Right lobe of liver (tissue), 6 donors: ENCODE results near the gene MYMK. TPM values are rescaled to one million over a fixed set of nuclear protein-coding genes. Genes with fewer than 3 reads are reported as not detected.
A peak's percentile ranks its signal among the peaks of the same experiment; 100 is the strongest.

Source experiments
- ATAC-seq, 4 donors: fragments of 200-7000 bp; cut with Tn5 transposase; one replicate each; pipeline ENCODE4 v1.9.1; 2020; ENCODE audit warnings: mild to moderate bottlenecking in 4 of 4, moderate library complexity in 4 of 4
- DNase-seq, 3 donors: peaks; one replicate each; pipeline ENCODE4 v3.0.0-alpha.2; 2020
- H3K27ac ChIP-seq, 3 donors: fragments of 200-600 bp; one replicate each; pipeline ENCODE4 v1.8.0; 2022
- H3K27me3 ChIP-seq, 2 donors: fragments of 200-600 bp; one replicate each; pipeline ENCODE4 v1.8.0; 2022
- H3K36me3 ChIP-seq, 4 donors: fragments of 200-600 bp; sonication (generic) in 1 of 4; one replicate each; pipeline versions ENCODE4 v1.5.1 to v1.8.0; 2017 to 2022; ENCODE audit warnings: control low read depth in 1 of 4
- H3K4me1 ChIP-seq, 4 donors: fragments of 200-600 bp; sonication (generic) in 1 of 4; one replicate each; pipeline versions ENCODE4 v1.5.1 to v1.8.0; 2017 to 2022; ENCODE audit warnings: control low read depth in 1 of 4
- H3K4me3 ChIP-seq, 3 donors: fragments of 200-600 bp; one replicate each; pipeline ENCODE4 v1.8.0; 2022
- H3K9me3 ChIP-seq, 4 donors: fragments of 200-600 bp; sonication (generic) in 1 of 4; one replicate each; pipeline versions ENCODE4 v1.5.1 to v1.8.0; 2017 to 2022; ENCODE audit warnings: control low read depth in 1 of 4
- POLR2A ChIP-seq: fragments of 450-650 bp; IDR thresholded peaks from one replicate; pipeline ENCODE4 v1.6.1; 2017; ENCODE audit warnings: antibody characterized with exemption, mild to moderate bottlenecking
- WGBS: methylation state at CpG from one replicate; pipeline ENCODE4 v1.1.6; 2018; ENCODE audit warnings: low coverage, low lambda C conversion rate; ENCODE audit not compliant: insufficient coverage; ENCODE audit errors: missing lambda C conversion rate; 5-methylcytosine and 5-hydroxymethylcytosine counted together
- intact Hi-C, 2 donors: fragments of 100-400 bp; cut with DNase I; formaldehyde crosslinking; loops; one replicate each; pipeline versions ENCODE4 v1.11.2 to v1.14.1; 2022
- total RNA-seq, 6 experiments: library from RNA; depleted of rRNA in 2 of 6; stranded (reverse); fragments of >200 nt in 2 of 6; fragmentation: NEBNext Ultra II Directional in 3 of 6; extraction: Animal tissue kit (Norgen Biotek cat#: 25700) in 3 of 6; gene quantifications; one replicate each; pipeline versions ENCODE4 v1.1.0 to v1.2.4, GENCODE V29; 2016 to 2023
- TF ChIP-seq, protein P1 (sequence below), 4 donors: fragments of 200-600 bp in 3 of 4; fragments of 450-650 bp in 1 of 4; IDR thresholded peaks; one replicate each; pipeline versions ENCODE4 v1.5.1 to v1.8.0; 2016 to 2022; ENCODE audit warnings: antibody characterized with exemption in 4 of 4, mild to moderate bottlenecking in 2 of 4
- donor health status: DM: no; HTN: yes; CAD: no.
- donor health status: DM: no; HTN: no; CAD: no.
- donor health status: DM: no; HTN: no; CAD: no.
- donor health status: DM: no; HTN: yes; CAD: no.
- donor health status: DM: no; HTN: yes; CAD: no.

MYMK gene
- total RNA-seq, 6 experiments from 2014 or later: not detected

DNA sequence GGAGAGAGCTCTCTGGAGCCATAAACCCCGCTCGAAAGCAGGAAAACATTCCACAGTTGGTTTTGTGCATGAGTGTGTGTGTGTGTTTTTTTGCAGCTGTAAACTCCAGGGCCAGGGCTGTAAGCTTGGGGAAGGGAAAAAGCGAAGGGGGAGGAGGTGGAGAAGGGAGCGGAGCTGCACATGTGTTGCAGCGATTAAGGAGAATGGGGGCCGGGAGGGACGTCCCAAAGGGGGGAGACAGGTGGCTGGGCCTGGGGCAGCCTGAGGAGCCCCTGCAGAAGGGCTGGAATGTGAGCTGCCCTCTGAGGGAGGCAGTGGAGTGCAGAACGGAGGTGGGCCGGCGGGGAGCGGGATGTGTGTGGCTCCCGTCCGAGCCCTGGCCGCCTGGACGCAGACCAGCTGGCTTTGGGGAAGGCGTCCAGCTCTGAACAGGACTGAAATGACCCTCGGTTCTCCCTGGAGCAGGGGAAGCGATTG lies 2.7 kb upstream of the MYMK start:
- Histone ChIP-seq H3K9me3 (no peaks in the 10 kb centered on the region), H3K27ac (no peak overlapping the region), H3K36me3 (no peaks in the 10 kb centered on the region), H3K4me1 (peaks cover 0 to 7% (median 3%) of the 10 kb centered on the region in 4 donors), H3K4me3 (no peak overlapping the region), H3K27me3 (no peaks in the 10 kb centered on the region)
- 60% methylated on average over 3 of the region's 18 CpGs for WGBS
- intact Hi-C loops: loop anchor here (10.0 kb wide), 2 partner anchors 57 to 207 kb away; partner anchors contain the start of gene SARDH (in 1 of the 2)
- ATAC-seq: peak in 3 of 4 donors; percentile 48 to 72 (median 62)
- TF ChIP-seq, protein P1, sequence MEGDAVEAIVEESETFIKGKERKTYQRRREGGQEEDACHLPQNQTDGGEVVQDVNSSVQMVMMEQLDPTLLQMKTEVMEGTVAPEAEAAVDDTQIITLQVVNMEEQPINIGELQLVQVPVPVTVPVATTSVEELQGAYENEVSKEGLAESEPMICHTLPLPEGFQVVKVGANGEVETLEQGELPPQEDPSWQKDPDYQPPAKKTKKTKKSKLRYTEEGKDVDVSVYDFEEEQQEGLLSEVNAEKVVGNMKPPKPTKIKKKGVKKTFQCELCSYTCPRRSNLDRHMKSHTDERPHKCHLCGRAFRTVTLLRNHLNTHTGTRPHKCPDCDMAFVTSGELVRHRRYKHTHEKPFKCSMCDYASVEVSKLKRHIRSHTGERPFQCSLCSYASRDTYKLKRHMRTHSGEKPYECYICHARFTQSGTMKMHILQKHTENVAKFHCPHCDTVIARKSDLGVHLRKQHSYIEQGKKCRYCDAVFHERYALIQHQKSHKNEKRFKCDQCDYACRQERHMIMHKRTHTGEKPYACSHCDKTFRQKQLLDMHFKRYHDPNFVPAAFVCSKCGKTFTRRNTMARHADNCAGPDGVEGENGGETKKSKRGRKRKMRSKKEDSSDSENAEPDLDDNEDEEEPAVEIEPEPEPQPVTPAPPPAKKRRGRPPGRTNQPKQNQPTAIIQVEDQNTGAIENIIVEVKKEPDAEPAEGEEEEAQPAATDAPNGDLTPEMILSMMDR (IDR thresholded peaks at IDR 0.05): no peak
- TF ChIP-seq POLR2A: no peak
- peak in 1 of 3 donors; percentile 77 for DNase-seq

DNA sequence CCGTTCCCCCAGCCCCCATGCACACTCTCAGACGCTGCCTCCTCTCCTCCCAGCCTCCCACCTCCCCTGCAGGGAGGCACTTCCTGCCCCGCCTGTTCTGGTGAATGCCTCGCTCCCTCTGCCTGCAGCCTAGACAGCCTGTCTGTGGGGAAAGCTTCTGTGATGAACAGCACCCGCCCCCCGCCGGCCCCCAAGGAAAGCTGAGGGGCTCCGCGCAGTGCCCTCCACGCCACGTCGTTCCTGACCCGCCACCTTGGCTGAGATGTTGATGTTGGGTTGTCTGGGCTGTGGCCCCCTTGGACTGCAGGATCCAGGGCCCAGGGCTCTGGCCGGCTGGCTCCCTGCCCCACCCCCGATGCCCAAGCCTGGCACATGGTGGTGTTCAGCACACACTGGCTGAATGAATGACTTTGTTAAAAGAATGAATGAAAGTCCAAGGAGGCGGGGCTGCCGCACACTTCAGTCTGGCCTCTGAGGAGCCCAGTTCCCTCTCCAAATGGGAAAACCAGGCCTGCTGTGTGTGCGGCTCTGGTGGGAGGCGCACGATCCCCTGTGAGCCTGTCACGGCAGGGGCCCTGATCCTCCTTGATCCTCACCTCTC lies 2.1 kb upstream of the MYMK start:
- DNase-seq (no peak), ATAC-seq (no peak)
- no peak for TF ChIP-seq POLR2A
- TF ChIP-seq, protein P1 (IDR thresholded peaks at IDR 0.05): no peak
- Histone ChIP-seq H3K36me3 (no peaks in the 10 kb centered on the region), H3K27ac (no peak overlapping the region), H3K4me3 (no peak overlapping the region), H3K4me1 (peaks cover 0 to 13% (median 4%) of the 10 kb centered on the region in 4 donors), H3K27me3 (no peaks in the 10 kb centered on the region), H3K9me3 (no peaks in the 10 kb centered on the region)
- intact Hi-C loops: loop anchor here (10.0 kb wide), 2 partner anchors 58 to 208 kb away; partner anchors contain the start of gene SARDH (in 1 of the 2)
- WGBS: 72% methylated on average over 5 of the region's 21 CpGs

DNA sequence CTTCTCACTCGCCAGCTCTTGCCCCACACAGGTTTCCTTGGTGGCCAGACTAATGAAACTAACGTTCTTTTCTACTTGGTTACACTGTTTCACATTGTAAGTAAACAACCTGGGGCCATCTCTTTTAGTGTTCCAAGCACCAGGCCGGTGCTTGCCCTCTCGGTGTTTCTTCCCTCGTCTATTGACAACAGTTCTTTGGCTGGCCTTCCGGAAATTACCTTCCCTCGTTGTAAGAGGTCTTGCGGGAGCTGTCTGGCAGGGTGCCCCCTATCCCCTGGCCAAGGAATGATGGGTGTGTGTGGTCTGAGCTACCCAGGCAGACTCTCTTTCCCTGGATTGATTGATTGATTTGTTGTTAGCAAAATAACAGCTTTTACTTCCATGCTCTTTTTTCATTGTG lies 918 bp upstream of the MYMK start:
- intact Hi-C loops: loop anchor here (10.0 kb wide), 2 partner anchors 59 to 209 kb away; partner anchors contain the start of gene SARDH (in 1 of the 2)
- Histone ChIP-seq H3K27ac (peak overlapping the region in 1 of 3 donors; percentile 16), H3K9me3 (no peaks in the 10 kb centered on the region), H3K4me1 (peaks cover 0 to 20% (median 10%) of the 10 kb centered on the region in 4 donors), H3K36me3 (no peaks in the 10 kb centered on the region), H3K27me3 (no peaks in the 10 kb centered on the region), H3K4me3 (no peak overlapping the region)
- ATAC-seq: peak; percentile 8 to 33 (median 26)
- no peak for DNase-seq
- no peak for TF ChIP-seq POLR2A
- TF ChIP-seq, protein P1 (IDR thresholded peaks at IDR 0.05): no peak
- 14% methylated on average over 4 of the region's 8 CpGs for WGBS

DNA sequence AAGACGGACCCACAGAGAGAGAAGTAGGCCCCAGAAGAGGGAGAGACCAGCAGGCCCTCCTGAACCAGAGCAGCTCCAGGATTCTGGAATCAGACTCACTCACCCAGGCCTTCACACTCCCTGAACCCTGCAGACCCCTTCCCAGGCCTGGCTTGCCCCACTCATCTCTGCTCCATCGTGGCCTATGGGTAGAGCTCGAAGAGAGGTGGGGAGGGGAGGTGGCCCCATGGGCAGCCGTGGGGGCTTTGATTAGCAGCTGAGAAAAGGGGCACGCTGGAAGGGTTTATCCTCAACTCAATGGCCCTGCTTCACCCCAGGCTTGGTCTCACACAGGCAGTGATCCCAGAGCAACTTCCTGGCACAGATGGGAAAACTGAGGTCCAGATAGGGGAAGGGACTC lies 613 bp downstream of the MYMK start:
- DNase-seq (no peak), ATAC-seq (no peak)
- Histone ChIP-seq H3K4me1 (peaks cover 0 to 32% (median 13%) of the 10 kb centered on the region in 4 donors), H3K9me3 (no peaks in the 10 kb centered on the region), H3K27ac (no peak overlapping the region), H3K4me3 (no peak overlapping the region), H3K36me3 (no peaks in the 10 kb centered on the region), H3K27me3 (no peaks in the 10 kb centered on the region)
- WGBS: 80% methylated on average over 4 of the region's 5 CpGs
- intact Hi-C loops: loop anchor here (10.0 kb wide), 2 partner anchors 61 to 211 kb away; partner anchors contain the start of gene SARDH (in 1 of the 2)
- TF ChIP-seq POLR2A: no peak
- TF ChIP-seq, protein P1 (IDR thresholded peaks at IDR 0.05): no peak
